Liver (tissue), 9 donors: ENCODE data around the gene PLCL1. TPM values are rescaled to one million over a fixed set of nuclear protein-coding genes. Genes with fewer than 3 reads are reported as not detected.

Experiments
- DNase-seq: peaks from one replicate; pipeline ENCODE4 v3.0.0-alpha.2; 2017; ENCODE audit warnings: low spot score
- H3K27ac ChIP-seq, 2 donors: one replicate each; pipeline ENCODE4 v1.7.0; 2013; ENCODE audit warnings: inconsistent platforms in 2 of 2, low read length in 2 of 2, control low read depth in 1 of 2, low read depth in 1 of 2, mild to moderate bottlenecking in 1 of 2
- H3K27me3 ChIP-seq, 4 donors: one replicate each; pipeline versions ENCODE4 v1.6.1 to v1.7.0; 2013; ENCODE audit warnings: low read length in 3 of 4, inconsistent platforms in 1 of 4, mild to moderate bottlenecking in 1 of 4, moderate library complexity in 1 of 4; ENCODE audit not compliant: control insufficient read depth in 4 of 4, insufficient read depth in 4 of 4
- H3K36me3 ChIP-seq, 4 donors: one replicate each; pipeline versions ENCODE4 v1.6.1 to v1.7.0; 2013; ENCODE audit warnings: low read length in 3 of 4, mild to moderate bottlenecking in 3 of 4, low read depth in 1 of 4, moderate library complexity in 1 of 4; ENCODE audit not compliant: control insufficient read depth in 4 of 4, insufficient read depth in 3 of 4
- H3K4me1 ChIP-seq, 4 donors: one replicate each; pipeline versions ENCODE4 v1.6.1 to v1.7.0; 2013; ENCODE audit warnings: low read length in 3 of 4, mild to moderate bottlenecking in 3 of 4, moderate library complexity in 1 of 4; ENCODE audit not compliant: control insufficient read depth in 4 of 4, insufficient read depth in 4 of 4
- H3K4me3 ChIP-seq, 3 donors: one replicate each; pipeline versions ENCODE4 v1.6.1 to v1.7.0; 2013; ENCODE audit warnings: low read length in 3 of 3, control low read depth in 1 of 3, low read depth in 1 of 3, mild to moderate bottlenecking in 1 of 3
- H3K9ac ChIP-seq, 2 donors: one replicate each; pipeline ENCODE4 v1.7.0; 2013; ENCODE audit warnings: low read length in 2 of 2, mild to moderate bottlenecking in 2 of 2, moderate library complexity in 2 of 2, control low read depth in 1 of 2, low read depth in 1 of 2
- H3K9me3 ChIP-seq, 4 donors: one replicate each; pipeline versions ENCODE4 v1.6.1 to v1.7.0; 2013; ENCODE audit warnings: low read length in 3 of 4; ENCODE audit not compliant: control insufficient read depth in 4 of 4
- ATF3 ChIP-seq: IDR thresholded peaks from 2 replicates; pipeline ENCODE4 v1.6.1; 2016; ENCODE audit warnings: antibody characterized with exemption
- CTCF ChIP-seq: fragments of 150-350 bp; IDR thresholded peaks from 2 replicates; pipeline ENCODE4 v1.5.1; 2017; ENCODE audit warnings: improper control_type of control experiment, low read depth, low read length; ENCODE audit not compliant: missing input control
- EGR1 ChIP-seq, 2 donors: IDR thresholded peaks; 2 replicates each; pipeline ENCODE4 v1.6.1; 2016 to 2018; ENCODE audit warnings: antibody characterized with exemption in 2 of 2, low read depth in 2 of 2
- FOXA1 ChIP-seq: IDR thresholded peaks from 2 replicates; pipeline ENCODE4 v1.6.1; 2016; ENCODE audit warnings: antibody characterized with exemption
- FOXA2 ChIP-seq: IDR thresholded peaks from 2 replicates; pipeline ENCODE4 v1.6.1; 2016; ENCODE audit warnings: antibody characterized with exemption
- GABPA ChIP-seq, 2 donors: IDR thresholded peaks in 1 of 2; conservative IDR thresholded peaks in 1 of 2; 2 replicates each; pipeline ENCODE4 v1.6.1; 2016; ENCODE audit warnings: antibody characterized with exemption in 2 of 2, mild to moderate bottlenecking in 1 of 2, moderate library complexity in 1 of 2
- HNF4A ChIP-seq, 2 donors: conservative IDR thresholded peaks; 2 replicates each; pipeline ENCODE4 v1.6.1; 2016; ENCODE audit warnings: antibody characterized with exemption in 2 of 2, mild to moderate bottlenecking in 2 of 2
- HNF4G ChIP-seq: IDR thresholded peaks from 2 replicates; pipeline ENCODE4 v1.6.1; 2016; ENCODE audit warnings: antibody characterized with exemption
- JUND ChIP-seq, 2 donors: IDR thresholded peaks; 2 replicates each; pipeline ENCODE4 v1.6.1; 2016; ENCODE audit warnings: antibody characterized with exemption in 2 of 2
- NR2F2 ChIP-seq: IDR thresholded peaks from 2 replicates; pipeline ENCODE4 v1.6.1; 2016; ENCODE audit warnings: antibody characterized with exemption
- RAD21 ChIP-seq, 2 donors: IDR thresholded peaks; 2 replicates each; pipeline ENCODE4 v1.6.1; 2016; ENCODE audit warnings: antibody characterized with exemption in 2 of 2, mild to moderate bottlenecking in 2 of 2
- REST ChIP-seq: IDR thresholded peaks from 2 replicates; pipeline ENCODE4 v1.6.1; 2016; ENCODE audit warnings: antibody characterized with exemption, mild to moderate bottlenecking
- RXRA ChIP-seq, 2 donors: IDR thresholded peaks; 2 replicates each; pipeline ENCODE4 v1.6.1; 2017 to 2018; ENCODE audit warnings: antibody characterized with exemption in 2 of 2, mild to moderate bottlenecking in 1 of 2
- SP1 ChIP-seq: IDR thresholded peaks from 2 replicates; pipeline ENCODE4 v1.6.1; 2018; ENCODE audit warnings: antibody characterized with exemption, mild to moderate bottlenecking
- TAF1 ChIP-seq: conservative IDR thresholded peaks from 2 replicates; pipeline ENCODE4 v1.6.1; 2016; ENCODE audit warnings: antibody characterized with exemption, mild to moderate bottlenecking
- YY1 ChIP-seq: IDR thresholded peaks from 2 replicates; pipeline ENCODE4 v1.6.1; 2016; ENCODE audit warnings: antibody characterized with exemption, mild to moderate bottlenecking
- ZBTB33 ChIP-seq: IDR thresholded peaks from 2 replicates; pipeline ENCODE4 v1.6.1; 2016; ENCODE audit warnings: antibody characterized with exemption
- WGBS: extraction: QIAGEN DNeasy Blood & Tissue Kit; methylation state at CpG from one replicate; pipeline ENCODE4 v1.1.7; 2013; 5-methylcytosine and 5-hydroxymethylcytosine counted together
- polyA plus RNA-seq, 2 donors: library from polyadenylated mRNA; stranded (reverse) in 1 of 2; unstranded in 1 of 2; fragments of 200-250 nt in 1 of 2; fragments of >200 nt in 1 of 2; fragmentation: Nextera tagmentation in 1 of 2; extraction: Ambion mirVana in 1 of 2; gene quantifications; one replicate each; pipeline versions ENCODE4 v1.2.1 to v1.2.3, GENCODE V29; 2013 to 2015
- total RNA-seq, 2 donors: library from RNA; depleted of rRNA; stranded (reverse); fragments of >200 nt; gene quantifications; one replicate each; pipeline ENCODE4 v1.2.3, GENCODE V29; 2014
- TF ChIP-seq, protein P1 (sequence below): IDR thresholded peaks from 2 replicates; pipeline ENCODE4 v1.6.1; 2016; ENCODE audit warnings: antibody characterized with exemption
- donor health status: healthy.
- donor health status: healthy.
- donor health status: healthy.
- donor health status: healthy.
- donor health status: healthy.

The PLCL1 gene
- total and polyA plus RNA-seq, 4 donors = 0.08 to 0.59 (median 0.31) TPM

- Histone ChIP-seq H3K27me3 (peaks cover 0 to 3% (median 0%) of the 10 kb centered on the region in 4 donors), H3K9me3 (no peaks in the 10 kb centered on the region), H3K9ac (no peak overlapping the region), H3K36me3 (no peaks in the 10 kb centered on the region), H3K4me3 (no peak overlapping the region), H3K27ac (no peak overlapping the region), H3K4me1 (no peaks in the 10 kb centered on the region)
- 79% methylated on average over 2 of the region's 2 CpGs for WGBS
- DNase-seq = no peak
- TF ChIP-seq FOXA2 = no peak
- no peak for TF ChIP-seq SP1
- TF ChIP-seq JUND (IDR thresholded peaks at IDR 0.05) = no peak
- TF ChIP-seq, protein P1, sequence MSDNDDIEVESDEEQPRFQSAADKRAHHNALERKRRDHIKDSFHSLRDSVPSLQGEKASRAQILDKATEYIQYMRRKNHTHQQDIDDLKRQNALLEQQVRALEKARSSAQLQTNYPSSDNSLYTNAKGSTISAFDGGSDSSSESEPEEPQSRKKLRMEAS = no peak
- no peak for TF ChIP-seq HNF4G
- TF ChIP-seq CTCF = no peak
- no peak for TF ChIP-seq HNF4A (conservative IDR thresholded peaks at IDR 0.05)
- no peak for TF ChIP-seq ZBTB33
- no peak for TF ChIP-seq EGR1 (IDR thresholded peaks at IDR 0.05; ENCODE audit: low read depth in 2 of 2)
These were observed 363.0 kb downstream of the PLCL1 start for GRCh38 chr2:198167346-198167745.

- 68% methylated on average over 1 of the region's 1 CpG for WGBS
- H3K9ac ChIP-seq = no peak overlapping the region
- no peak overlapping the region for H3K4me3 ChIP-seq
- no peaks in the 10 kb centered on the region for H3K4me1 ChIP-seq
- no peaks in the 10 kb centered on the region for H3K36me3 ChIP-seq
- H3K27me3 ChIP-seq = peaks cover 0 to 3% (median 0%) of the 10 kb centered on the region in 4 donors
- H3K27ac ChIP-seq = no peak overlapping the region
- H3K9me3 ChIP-seq = no peaks in the 10 kb centered on the region
- TF ChIP-seq NR2F2 (no peak), RAD21 (IDR thresholded peaks at IDR 0.05) (no peak), ZBTB33 (no peak), GABPA (IDR thresholded peaks at IDR 0.05 in 1 of 2, conservative IDR thresholded peaks at IDR 0.05 in 1 of 2) (no peak), HNF4A (conservative IDR thresholded peaks at IDR 0.05) (no peak), EGR1 (IDR thresholded peaks at IDR 0.05; ENCODE audit: low read depth in 2 of 2) (no peak), YY1 (no peak), SP1 (no peak), JUND (IDR thresholded peaks at IDR 0.05) (no peak), HNF4G (no peak), RXRA (IDR thresholded peaks at IDR 0.05) (no peak), TAF1 (no peak), ATF3 (no peak), FOXA2 (no peak), CTCF (no peak), FOXA1 (no peak), REST (no peak)
- TF ChIP-seq, protein P1 = no peak
- DNase-seq = no peak
These were observed 364.3 kb downstream of the PLCL1 start for GRCh38 chr2:198168651-198169050.
